Measurements from ENCODE around the gene BLTP2.
"Not testable (repeated sequence)": the region's sequence is repeated elsewhere in the genome, so short reads cannot be mapped to it uniquely, and the experiment has no call there.

BLTP2 gene

GRCh38 chr17:28644787-28645575 lies at the start of gene BLTP2:
Gene BLTP2 (minus strand): TSS chr17:28645158. CDS start chr17:28645056, 102 bp downstream.
- DNase-seq (ENCODE audit: low spot score): peak; percentile 98

- no peak for DNase-seq (ENCODE audit: low spot score)
These were observed 48.9 kb upstream of the BLTP2 start for GRCh38 chr17:28693869-28694268.

- DNase-seq (ENCODE audit: low spot score): no peak
These were observed 44.1 kb upstream of the BLTP2 start for GRCh38 chr17:28689011-28689410.

- DNase-seq (ENCODE audit: low spot score): no peak
These were observed 43.5 kb upstream of the BLTP2 start for GRCh38 chr17:28688481-28688880.

- DNase-seq (ENCODE audit: low spot score): no peak
These were observed 41.3 kb upstream of the BLTP2 start for GRCh38 chr17:28686296-28686695.

- DNase-seq (ENCODE audit: low spot score): no peak
These were observed 40.4 kb upstream of the BLTP2 start for GRCh38 chr17:28685366-28685765.

- DNase-seq (ENCODE audit: low spot score): no peak
These were observed 40.0 kb upstream of the BLTP2 start for GRCh38 chr17:28684963-28685362.

- no peak for DNase-seq (ENCODE audit: low spot score)
These were observed 37.7 kb upstream of the BLTP2 start for GRCh38 chr17:28682655-28683054.

- no peak for DNase-seq (ENCODE audit: low spot score)
These were observed 31.0 kb upstream of the BLTP2 start for GRCh38 chr17:28675980-28676379.

GRCh38 chr17:28675490-28675889 lies 30.5 kb upstream of the BLTP2 start:
- DNase-seq (ENCODE audit: low spot score): no peak

GRCh38 chr17:28669918-28670317 lies 25.0 kb upstream of the BLTP2 start:
- no peak for DNase-seq (ENCODE audit: low spot score)

- peak; percentile 55 for DNase-seq (ENCODE audit: low spot score)
These were observed 22.9 kb upstream of the BLTP2 start for GRCh38 chr17:28667870-28668269.

GRCh38 chr17:28665994-28666393 lies 21.0 kb upstream of the BLTP2 start:
- DNase-seq (ENCODE audit: low spot score): no peak

GRCh38 chr17:28663723-28664122 lies 18.8 kb upstream of the BLTP2 start:
- no peak for DNase-seq (ENCODE audit: low spot score)

- DNase-seq (ENCODE audit: low spot score): no peak
These were observed 17.5 kb upstream of the BLTP2 start for GRCh38 chr17:28662527-28662829.

GRCh38 chr17:28661635-28662526 lies 16.9 kb upstream of the BLTP2 start, which contains the start of the genes SDF2 and SUPT6H:
Gene SDF2 (minus strand): TSS chr17:28661906. CDS start chr17:28661876, 30 bp downstream.
Gene SUPT6H (plus strand): TSS chr17:28662205. CDS start chr17:28673402, 11,197 bp downstream.
- peak; percentile 97 for DNase-seq (ENCODE audit: low spot score)

GRCh38 chr17:28659497-28659881 lies 14.5 kb upstream of the BLTP2 start:
- DNase-seq (ENCODE audit: low spot score): not testable (repeated sequence)

GRCh38 chr17:28658766-28659496 lies 14.0 kb upstream of the BLTP2 start:
- DNase-seq (ENCODE audit: low spot score): not testable (repeated sequence)

- DNase-seq (ENCODE audit: low spot score): not testable (repeated sequence)
These were observed 13.4 kb upstream of the BLTP2 start for GRCh38 chr17:28658342-28658741.

- no peak for DNase-seq (ENCODE audit: low spot score)
These were observed 12.8 kb upstream of the BLTP2 start for GRCh38 chr17:28657756-28658155.

- no peak for DNase-seq (ENCODE audit: low spot score)
These were observed 10.2 kb upstream of the BLTP2 start for GRCh38 chr17:28655160-28655559.

GRCh38 chr17:28648698-28649097 lies 3.7 kb upstream of the BLTP2 start:
- DNase-seq (ENCODE audit: low spot score): no peak
